ENCODE measurements around the gene HRH3.
A peak's percentile ranks its signal among the peaks of the same experiment; 100 is the strongest.

Gene HRH3

DNA sequence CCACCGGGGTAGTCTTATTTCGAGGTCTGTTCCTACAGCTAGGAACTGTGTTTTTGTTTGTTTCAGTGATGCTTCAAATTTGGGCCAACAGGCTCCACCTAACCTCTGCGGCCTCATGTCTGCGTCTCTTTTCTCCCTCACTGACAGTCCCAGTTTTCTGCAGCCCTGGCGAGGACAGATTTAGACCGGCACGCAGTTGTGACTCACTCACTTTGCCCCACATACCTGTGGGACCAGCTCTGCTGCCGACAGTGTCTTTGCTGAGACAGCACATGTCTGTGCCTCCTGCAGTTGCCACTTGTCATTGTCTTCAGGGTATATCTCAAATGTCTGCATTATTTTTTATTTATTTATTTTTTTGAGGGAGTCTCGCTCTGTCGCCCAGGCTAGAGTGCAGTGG is 47.5 kb upstream of the HRH3 start:
- Histone ChIP-seq H4K8ac (ENCODE audit: low read length) (no peak overlapping the region), H4K91ac (ENCODE audit: low read length) (no peak overlapping the region), H3K9ac (ENCODE audit: low read length) (no peak overlapping the region), H3K23ac (ENCODE audit: low read length in 2 of 2) (no peak overlapping the region), H3K4me1 (ENCODE audit: control insufficient read depth, insufficient read depth, low read depth, low read length) (no peaks in the 10 kb centered on the region), H2BK5ac (ENCODE audit: low read depth, low read length, poor library complexity, severe bottlenecking) (no peak overlapping the region), H3K27ac (ENCODE audit: low read length, poor library complexity, severe bottlenecking) (no peak overlapping the region), H2BK120ac (ENCODE audit: low read depth, low read length) (no peak overlapping the region), H2AK5ac (ENCODE audit: low read length, severe bottlenecking) (no peak overlapping the region), H3K14ac (ENCODE audit: low read length in 2 of 2) (no peak overlapping the region), H3K36me3 (ENCODE audit: control insufficient read depth in 1 of 2, insufficient read depth in 2 of 2, low read depth in 1 of 2, low read length in 2 of 2) (peaks cover 60 to 75% of the 10 kb centered on the region in 2 experiments), H3K27me3 (ENCODE audit: control insufficient read depth in 1 of 2, insufficient read depth in 1 of 2, low read length in 2 of 2) (no peaks in the 10 kb centered on the region), H2BK15ac (ENCODE audit: low read depth, poor library complexity, severe bottlenecking) (no peak overlapping the region), H2AFZ (ENCODE audit: low read depth, low read length) (no peak overlapping the region), H3K4ac (ENCODE audit: low read depth in 1 of 2, low read length in 2 of 2) (no peak overlapping the region), H3K9me3 (ENCODE audit: control insufficient read depth, low read length) (peaks cover 12% of the 10 kb centered on the region), H3K4me3 (ENCODE audit: insufficient read depth in 1 of 2, low read depth in 1 of 2, low read length in 2 of 2) (no peak overlapping the region), H3K79me1 (replicated peaks; ENCODE audit: low read length, poor library complexity, severe bottlenecking) (peaks cover 45% of the 10 kb centered on the region), H3K4me2 (ENCODE audit: low read length, poor library complexity, severe bottlenecking) (no peak overlapping the region), H3K18ac (ENCODE audit: low read depth in 1 of 2, low read length in 2 of 2) (no peak overlapping the region), H2BK12ac (ENCODE audit: low read length in 2 of 2) (no peak overlapping the region)
- WGBS = 83% methylated on average over 9 of the region's 10 CpGs
- no peak for DNase-seq

DNA sequence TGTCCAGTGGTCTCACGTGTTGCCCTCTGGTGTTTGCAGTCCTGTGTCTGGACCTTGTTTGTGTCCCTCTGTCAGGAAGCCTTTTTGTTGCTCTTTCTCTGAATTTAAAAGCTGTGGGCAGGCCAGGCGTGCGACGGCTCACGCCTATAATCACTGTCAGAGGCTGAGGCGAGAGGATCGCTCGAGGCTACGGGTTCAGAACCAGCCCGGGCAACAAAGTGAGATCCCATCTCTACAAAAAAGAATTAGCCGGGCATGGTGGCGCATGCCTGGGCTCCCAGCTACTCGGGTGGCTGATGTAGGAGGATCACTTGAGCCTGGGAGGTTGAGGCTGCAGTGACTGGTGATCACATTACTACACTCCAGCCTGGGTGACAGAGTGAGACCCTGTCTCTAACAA is 46.8 kb upstream of the HRH3 start:
- no peak overlapping the region for H3K23ac ChIP-seq (ENCODE audit: low read length in 2 of 2)

GRCh38 chr20:62266340-62266739 is 46.3 kb upstream of the HRH3 start:
- H3K27ac ChIP-seq (ENCODE audit: low read length, poor library complexity, severe bottlenecking) = no peak overlapping the region
- no peak overlapping the region for H3K4ac ChIP-seq (ENCODE audit: low read depth in 1 of 2, low read length in 2 of 2)
- H3K18ac ChIP-seq (ENCODE audit: low read depth in 1 of 2, low read length in 2 of 2) = no peak overlapping the region
- H3K4me3 ChIP-seq (ENCODE audit: insufficient read depth in 1 of 2, low read depth in 1 of 2, low read length in 2 of 2) = no peak overlapping the region
- no peak overlapping the region for H2BK15ac ChIP-seq (ENCODE audit: low read depth, poor library complexity, severe bottlenecking)
- H3K9ac ChIP-seq (ENCODE audit: low read length) = no peak overlapping the region
- peak; percentile 8 for DNase-seq
- no peaks in the 10 kb centered on the region for H3K4me1 ChIP-seq (ENCODE audit: control insufficient read depth, insufficient read depth, low read depth, low read length)
- no peak overlapping the region for H3K23ac ChIP-seq (ENCODE audit: low read length in 2 of 2)
- no peak overlapping the region for H2BK12ac ChIP-seq (ENCODE audit: low read length in 2 of 2)
- H3K79me1 ChIP-seq (replicated peaks; ENCODE audit: low read length, poor library complexity, severe bottlenecking) = peaks cover 55% of the 10 kb centered on the region
- no peak overlapping the region for H2BK5ac ChIP-seq (ENCODE audit: low read depth, low read length, poor library complexity, severe bottlenecking)
- peaks cover 63 to 75% of the 10 kb centered on the region in 2 experiments for H3K36me3 ChIP-seq (ENCODE audit: control insufficient read depth in 1 of 2, insufficient read depth in 2 of 2, low read depth in 1 of 2, low read length in 2 of 2)
- H3K4me2 ChIP-seq (ENCODE audit: low read length, poor library complexity, severe bottlenecking) = no peak overlapping the region
- H3K14ac ChIP-seq (ENCODE audit: low read length in 2 of 2) = no peak overlapping the region
- WGBS = 94% methylated on average over 9 of the region's 10 CpGs
- H2AK5ac ChIP-seq (ENCODE audit: low read length, severe bottlenecking) = no peak overlapping the region
- no peak overlapping the region for H4K91ac ChIP-seq (ENCODE audit: low read length)
- no peak overlapping the region for H2BK120ac ChIP-seq (ENCODE audit: low read depth, low read length)
- no peak overlapping the region for H4K8ac ChIP-seq (ENCODE audit: low read length)
- no peaks in the 10 kb centered on the region for H3K27me3 ChIP-seq (ENCODE audit: control insufficient read depth in 1 of 2, insufficient read depth in 1 of 2, low read length in 2 of 2)
- peaks cover 12% of the 10 kb centered on the region for H3K9me3 ChIP-seq (ENCODE audit: control insufficient read depth, low read length)
- no peak overlapping the region for H2AFZ ChIP-seq (ENCODE audit: low read depth, low read length)

More for the DNA sequence above, 46.8 kb upstream of the HRH3 start:
- Histone ChIP-seq H3K79me1 (replicated peaks; ENCODE audit: low read length, poor library complexity, severe bottlenecking) (peaks cover 52% of the 10 kb centered on the region), H3K9me3 (ENCODE audit: control insufficient read depth, low read length) (peaks cover 12% of the 10 kb centered on the region), H3K4me1 (ENCODE audit: control insufficient read depth, insufficient read depth, low read depth, low read length) (no peaks in the 10 kb centered on the region), H3K9ac (ENCODE audit: low read length) (no peak overlapping the region), H3K14ac (ENCODE audit: low read length in 2 of 2) (no peak overlapping the region), H3K4me2 (ENCODE audit: low read length, poor library complexity, severe bottlenecking) (no peak overlapping the region), H3K27me3 (ENCODE audit: control insufficient read depth in 1 of 2, insufficient read depth in 1 of 2, low read length in 2 of 2) (no peaks in the 10 kb centered on the region), H3K4me3 (ENCODE audit: insufficient read depth in 1 of 2, low read depth in 1 of 2, low read length in 2 of 2) (no peak overlapping the region), H3K36me3 (ENCODE audit: control insufficient read depth in 1 of 2, insufficient read depth in 2 of 2, low read depth in 1 of 2, low read length in 2 of 2) (peaks cover 59 to 75% of the 10 kb centered on the region in 2 experiments), H2BK15ac (ENCODE audit: low read depth, poor library complexity, severe bottlenecking) (no peak overlapping the region), H2BK5ac (ENCODE audit: low read depth, low read length, poor library complexity, severe bottlenecking) (no peak overlapping the region), H2BK12ac (ENCODE audit: low read length in 2 of 2) (no peak overlapping the region), H3K4ac (ENCODE audit: low read depth in 1 of 2, low read length in 2 of 2) (no peak overlapping the region), H3K27ac (ENCODE audit: low read length, poor library complexity, severe bottlenecking) (no peak overlapping the region), H2BK120ac (ENCODE audit: low read depth, low read length) (no peak overlapping the region), H4K8ac (ENCODE audit: low read length) (no peak overlapping the region), H3K18ac (ENCODE audit: low read depth in 1 of 2, low read length in 2 of 2) (no peak overlapping the region), H2AK5ac (ENCODE audit: low read length, severe bottlenecking) (no peak overlapping the region), H4K91ac (ENCODE audit: low read length) (no peak overlapping the region), H2AFZ (ENCODE audit: low read depth, low read length) (no peak overlapping the region)
- no peak for DNase-seq
- 97% methylated on average over 13 of the region's 13 CpGs for WGBS

DNA sequence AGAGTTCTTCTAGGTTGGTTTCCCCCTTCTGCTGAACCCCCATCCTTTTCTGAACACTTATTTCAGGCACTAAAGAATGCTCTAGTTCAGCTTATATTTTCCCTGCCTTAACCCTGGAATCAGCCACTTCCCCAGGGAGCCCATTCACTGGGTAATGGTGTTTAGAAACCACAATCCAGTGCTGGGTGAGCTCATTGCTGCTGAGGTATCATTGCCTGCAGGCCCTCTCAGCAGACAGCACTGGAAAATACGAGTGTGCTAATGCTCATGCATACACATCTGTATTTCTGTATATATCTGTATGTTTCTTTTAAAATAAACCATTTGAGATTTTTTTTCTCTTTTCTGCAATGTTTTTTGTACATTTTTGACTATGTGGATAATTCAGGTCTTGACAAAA is 45.3 kb upstream of the HRH3 start:
- Histone ChIP-seq H3K79me1 (replicated peaks; ENCODE audit: low read length, poor library complexity, severe bottlenecking) (peaks cover 54% of the 10 kb centered on the region), H3K4ac (ENCODE audit: low read depth in 1 of 2, low read length in 2 of 2) (no peak overlapping the region), H3K4me1 (ENCODE audit: control insufficient read depth, insufficient read depth, low read depth, low read length) (no peaks in the 10 kb centered on the region), H2AFZ (ENCODE audit: low read depth, low read length) (no peak overlapping the region), H3K23ac (ENCODE audit: low read length in 2 of 2) (no peak overlapping the region), H4K91ac (ENCODE audit: low read length) (no peak overlapping the region), H3K36me3 (ENCODE audit: control insufficient read depth in 1 of 2, insufficient read depth in 2 of 2, low read depth in 1 of 2, low read length in 2 of 2) (peaks cover 69 to 79% of the 10 kb centered on the region in 2 experiments), H3K18ac (ENCODE audit: low read depth in 1 of 2, low read length in 2 of 2) (no peak overlapping the region), H2AK5ac (ENCODE audit: low read length, severe bottlenecking) (no peak overlapping the region), H2BK120ac (ENCODE audit: low read depth, low read length) (no peak overlapping the region), H2BK5ac (ENCODE audit: low read depth, low read length, poor library complexity, severe bottlenecking) (no peak overlapping the region), H3K9ac (ENCODE audit: low read length) (no peak overlapping the region), H3K9me3 (ENCODE audit: control insufficient read depth, low read length) (peaks cover 12% of the 10 kb centered on the region), H2BK15ac (ENCODE audit: low read depth, poor library complexity, severe bottlenecking) (no peak overlapping the region), H4K8ac (ENCODE audit: low read length) (no peak overlapping the region), H3K4me2 (ENCODE audit: low read length, poor library complexity, severe bottlenecking) (no peak overlapping the region), H3K27ac (ENCODE audit: low read length, poor library complexity, severe bottlenecking) (no peak overlapping the region), H3K27me3 (ENCODE audit: control insufficient read depth in 1 of 2, insufficient read depth in 1 of 2, low read length in 2 of 2) (no peaks in the 10 kb centered on the region), H3K14ac (ENCODE audit: low read length in 2 of 2) (no peak overlapping the region), H3K4me3 (ENCODE audit: insufficient read depth in 1 of 2, low read depth in 1 of 2, low read length in 2 of 2) (no peak overlapping the region), H2BK12ac (ENCODE audit: low read length in 2 of 2) (no peak overlapping the region)
- no peak for DNase-seq
- no CpG with 5 or more reads among the region's 1 CpG for WGBS

All from mesenchymal stem cell (in vitro differentiated cells and primary cell).